ENCODE measurements around the gene LIFR. TPM values are rescaled to one million over a fixed set of nuclear protein-coding genes. Genes with fewer than 3 reads are reported as not detected.

The LIFR gene
- polyA plus RNA-seq, 1 donor from 2014 or later: 5.8 TPM

DNA sequence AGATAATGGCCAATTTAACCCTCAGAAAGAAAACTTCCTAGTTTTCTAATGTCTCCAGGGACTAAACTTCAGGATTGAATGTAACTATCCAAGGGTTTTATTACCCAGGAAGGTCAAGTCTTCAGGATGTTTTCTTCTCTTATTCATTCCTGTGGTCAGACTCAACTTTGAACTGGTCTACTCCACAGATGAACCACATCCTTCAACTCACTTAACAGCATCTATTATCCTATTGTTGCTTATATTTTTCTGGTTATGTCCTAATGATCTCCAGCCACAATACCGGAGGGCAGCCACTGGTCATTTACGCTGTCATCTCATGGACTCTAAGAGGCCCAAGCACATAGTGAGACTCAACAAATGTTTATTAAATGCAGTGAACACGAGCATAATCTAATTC, 47.2 kb upstream of the LIFR start:
- Histone ChIP-seq H3K4me2 (ENCODE audit: low read length) (no peak overlapping the region), H3K4me3 (ENCODE audit: low read length) (no peak overlapping the region), H3K27ac (ENCODE audit: low read length) (no peak overlapping the region), H3K79me2 (replicated peaks; ENCODE audit: insufficient read depth, low read length) (no peaks in the 10 kb centered on the region), H4K20me1 (ENCODE audit: insufficient read depth) (no peaks in the 10 kb centered on the region), H2AFZ (ENCODE audit: low read depth, low read length) (no peak overlapping the region), H3K9me2 (ENCODE audit: insufficient read depth, low read length) (no peaks in the 10 kb centered on the region), H3K27me3 (ENCODE audit: insufficient read depth, low read depth, low read length) (no peaks in the 10 kb centered on the region), H3F3A (ENCODE audit: insufficient read depth, low read length, poor library complexity, severe bottlenecking) (no peaks in the 10 kb centered on the region), H3K9ac (ENCODE audit: low read length) (no peak overlapping the region), H3K9me3 (ENCODE audit: low read length) (no peaks in the 10 kb centered on the region), H3K36me3 (ENCODE audit: insufficient read depth, low read length) (no peaks in the 10 kb centered on the region)
- TF ChIP-seq MXI1 (conservative IDR thresholded peaks at IDR 0.05; ENCODE audit: poor library complexity, severe bottlenecking): no peak

DNA sequence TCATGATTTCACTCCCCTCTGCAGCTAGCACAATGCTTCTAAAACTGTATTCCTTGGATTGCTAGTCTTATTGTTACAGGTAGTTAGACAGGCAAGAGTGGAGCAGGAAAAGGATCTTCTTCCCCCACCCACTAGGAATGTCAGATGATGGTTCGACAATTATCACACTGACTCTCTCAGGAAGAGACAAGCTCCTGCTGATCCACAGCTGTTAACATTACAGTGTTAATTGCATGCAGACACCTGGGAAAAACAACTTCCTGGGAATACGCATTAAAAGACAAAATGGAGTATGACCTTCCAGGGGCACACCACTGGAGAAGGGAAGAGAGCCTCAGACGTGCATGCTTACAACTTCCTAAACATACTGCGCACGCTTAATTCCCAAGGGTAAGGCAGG, 46.2 kb upstream of the LIFR start:
- Histone ChIP-seq H3K27me3 (ENCODE audit: insufficient read depth, low read depth, low read length) (no peaks in the 10 kb centered on the region), H3K4me3 (ENCODE audit: low read length) (no peak overlapping the region), H3K36me3 (ENCODE audit: insufficient read depth, low read length) (no peaks in the 10 kb centered on the region), H3K9me2 (ENCODE audit: insufficient read depth, low read length) (no peaks in the 10 kb centered on the region), H3F3A (ENCODE audit: insufficient read depth, low read length, poor library complexity, severe bottlenecking) (no peaks in the 10 kb centered on the region), H3K79me2 (replicated peaks; ENCODE audit: insufficient read depth, low read length) (no peaks in the 10 kb centered on the region), H3K27ac (ENCODE audit: low read length) (no peak overlapping the region), H3K9ac (ENCODE audit: low read length) (no peak overlapping the region), H3K4me2 (ENCODE audit: low read length) (no peak overlapping the region), H2AFZ (ENCODE audit: low read depth, low read length) (no peak overlapping the region), H3K9me3 (ENCODE audit: low read length) (no peaks in the 10 kb centered on the region), H4K20me1 (ENCODE audit: insufficient read depth) (no peaks in the 10 kb centered on the region)
- TF ChIP-seq EZH2 (IDR thresholded peaks at IDR 0.05; ENCODE audit: borderline replicate concordance, insufficient read depth, low read length, poor library complexity, severe bottlenecking) (no peak), TAF1 (IDR thresholded peaks at IDR 0.05; ENCODE audit: low read depth) (no peak), MXI1 (conservative IDR thresholded peaks at IDR 0.05; ENCODE audit: poor library complexity, severe bottlenecking) (no peak), RAD21 (conservative IDR thresholded peaks at IDR 0.05) (no peak), SMC3 (conservative IDR thresholded peaks at IDR 0.05; ENCODE audit: poor library complexity) (no peak)
- TF ChIP-seq, protein P1, sequence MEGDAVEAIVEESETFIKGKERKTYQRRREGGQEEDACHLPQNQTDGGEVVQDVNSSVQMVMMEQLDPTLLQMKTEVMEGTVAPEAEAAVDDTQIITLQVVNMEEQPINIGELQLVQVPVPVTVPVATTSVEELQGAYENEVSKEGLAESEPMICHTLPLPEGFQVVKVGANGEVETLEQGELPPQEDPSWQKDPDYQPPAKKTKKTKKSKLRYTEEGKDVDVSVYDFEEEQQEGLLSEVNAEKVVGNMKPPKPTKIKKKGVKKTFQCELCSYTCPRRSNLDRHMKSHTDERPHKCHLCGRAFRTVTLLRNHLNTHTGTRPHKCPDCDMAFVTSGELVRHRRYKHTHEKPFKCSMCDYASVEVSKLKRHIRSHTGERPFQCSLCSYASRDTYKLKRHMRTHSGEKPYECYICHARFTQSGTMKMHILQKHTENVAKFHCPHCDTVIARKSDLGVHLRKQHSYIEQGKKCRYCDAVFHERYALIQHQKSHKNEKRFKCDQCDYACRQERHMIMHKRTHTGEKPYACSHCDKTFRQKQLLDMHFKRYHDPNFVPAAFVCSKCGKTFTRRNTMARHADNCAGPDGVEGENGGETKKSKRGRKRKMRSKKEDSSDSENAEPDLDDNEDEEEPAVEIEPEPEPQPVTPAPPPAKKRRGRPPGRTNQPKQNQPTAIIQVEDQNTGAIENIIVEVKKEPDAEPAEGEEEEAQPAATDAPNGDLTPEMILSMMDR (IDR thresholded peaks at IDR 0.05; ENCODE audit: poor library complexity, severe bottlenecking): no peak
- TF ChIP-seq, protein P2, sequence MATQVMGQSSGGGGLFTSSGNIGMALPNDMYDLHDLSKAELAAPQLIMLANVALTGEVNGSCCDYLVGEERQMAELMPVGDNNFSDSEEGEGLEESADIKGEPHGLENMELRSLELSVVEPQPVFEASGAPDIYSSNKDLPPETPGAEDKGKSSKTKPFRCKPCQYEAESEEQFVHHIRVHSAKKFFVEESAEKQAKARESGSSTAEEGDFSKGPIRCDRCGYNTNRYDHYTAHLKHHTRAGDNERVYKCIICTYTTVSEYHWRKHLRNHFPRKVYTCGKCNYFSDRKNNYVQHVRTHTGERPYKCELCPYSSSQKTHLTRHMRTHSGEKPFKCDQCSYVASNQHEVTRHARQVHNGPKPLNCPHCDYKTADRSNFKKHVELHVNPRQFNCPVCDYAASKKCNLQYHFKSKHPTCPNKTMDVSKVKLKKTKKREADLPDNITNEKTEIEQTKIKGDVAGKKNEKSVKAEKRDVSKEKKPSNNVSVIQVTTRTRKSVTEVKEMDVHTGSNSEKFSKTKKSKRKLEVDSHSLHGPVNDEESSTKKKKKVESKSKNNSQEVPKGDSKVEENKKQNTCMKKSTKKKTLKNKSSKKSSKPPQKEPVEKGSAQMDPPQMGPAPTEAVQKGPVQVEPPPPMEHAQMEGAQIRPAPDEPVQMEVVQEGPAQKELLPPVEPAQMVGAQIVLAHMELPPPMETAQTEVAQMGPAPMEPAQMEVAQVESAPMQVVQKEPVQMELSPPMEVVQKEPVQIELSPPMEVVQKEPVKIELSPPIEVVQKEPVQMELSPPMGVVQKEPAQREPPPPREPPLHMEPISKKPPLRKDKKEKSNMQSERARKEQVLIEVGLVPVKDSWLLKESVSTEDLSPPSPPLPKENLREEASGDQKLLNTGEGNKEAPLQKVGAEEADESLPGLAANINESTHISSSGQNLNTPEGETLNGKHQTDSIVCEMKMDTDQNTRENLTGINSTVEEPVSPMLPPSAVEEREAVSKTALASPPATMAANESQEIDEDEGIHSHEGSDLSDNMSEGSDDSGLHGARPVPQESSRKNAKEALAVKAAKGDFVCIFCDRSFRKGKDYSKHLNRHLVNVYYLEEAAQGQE (IDR thresholded peaks at IDR 0.05; ENCODE audit: borderline replicate concordance): no peak

DNA sequence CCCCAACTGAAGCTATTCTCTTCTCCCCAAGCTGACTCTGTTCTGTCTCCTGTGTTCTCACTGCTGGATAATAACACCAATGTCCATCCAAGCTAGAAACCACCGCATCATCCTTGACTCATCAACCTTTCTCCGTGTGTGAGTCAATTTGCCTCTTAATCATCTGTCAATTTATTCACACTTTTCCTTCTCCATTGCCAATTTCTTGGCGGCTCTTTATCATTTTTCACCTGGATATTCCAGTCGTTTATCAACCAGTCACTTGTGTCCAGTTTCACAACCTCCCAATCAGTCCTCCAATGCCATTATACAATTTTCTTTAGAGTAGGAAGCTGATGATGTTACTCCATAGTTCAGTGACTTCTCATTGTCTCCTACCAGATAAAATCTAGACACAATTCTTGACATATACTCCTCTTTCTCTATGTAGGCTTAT, 45.4 kb upstream of the LIFR start:
- Histone ChIP-seq H3K9me3 (ENCODE audit: low read length) (no peaks in the 10 kb centered on the region), H4K20me1 (ENCODE audit: insufficient read depth) (no peaks in the 10 kb centered on the region), H3F3A (ENCODE audit: insufficient read depth, low read length, poor library complexity, severe bottlenecking) (no peaks in the 10 kb centered on the region), H3K27me3 (ENCODE audit: insufficient read depth, low read depth, low read length) (no peaks in the 10 kb centered on the region), H3K79me2 (replicated peaks; ENCODE audit: insufficient read depth, low read length) (no peaks in the 10 kb centered on the region), H3K36me3 (ENCODE audit: insufficient read depth, low read length) (no peaks in the 10 kb centered on the region), H2AFZ (ENCODE audit: low read depth, low read length) (no peak overlapping the region), H3K4me2 (ENCODE audit: low read length) (no peak overlapping the region), H3K27ac (ENCODE audit: low read length) (no peak overlapping the region), H3K9ac (ENCODE audit: low read length) (no peak overlapping the region), H3K9me2 (ENCODE audit: insufficient read depth, low read length) (no peaks in the 10 kb centered on the region), H3K4me3 (ENCODE audit: low read length) (no peak overlapping the region)
- TF ChIP-seq EP300 (conservative IDR thresholded peaks at IDR 0.05; ENCODE audit: poor library complexity, severe bottlenecking) (no peak), EZH2 (IDR thresholded peaks at IDR 0.05; ENCODE audit: borderline replicate concordance, insufficient read depth, low read length, poor library complexity, severe bottlenecking) (no peak), MXI1 (conservative IDR thresholded peaks at IDR 0.05; ENCODE audit: poor library complexity, severe bottlenecking) (no peak), TAF1 (IDR thresholded peaks at IDR 0.05; ENCODE audit: low read depth) (no peak), POLR2AphosphoS5 (IDR thresholded peaks at IDR 0.05) (no peak), RAD21 (conservative IDR thresholded peaks at IDR 0.05) (no peak), SMC3 (conservative IDR thresholded peaks at IDR 0.05; ENCODE audit: poor library complexity) (no peak)
- TF ChIP-seq, protein P1 (IDR thresholded peaks at IDR 0.05; ENCODE audit: poor library complexity, severe bottlenecking): no peak
- TF ChIP-seq, protein P2 (IDR thresholded peaks at IDR 0.05; ENCODE audit: borderline replicate concordance): no peak

All from neural cell (in vitro differentiated cells).